BLaER1 (cell line): ENCODE measurements around the gene NTHL1.

Experiments
- H3K27ac ChIP-seq: shearing (Covaris generic); formaldehyde crosslinking; 2 replicates; pipeline ENCODE4 v1.8.1; 2022
- H3K27me3 ChIP-seq: shearing (Covaris generic); formaldehyde crosslinking; 2 replicates; pipeline ENCODE4 v1.8.1; 2022
- H3K36me3 ChIP-seq: shearing (Covaris generic); formaldehyde crosslinking; 2 replicates; pipeline ENCODE4 v1.8.1; 2022
- H3K4me1 ChIP-seq: shearing (Covaris generic); formaldehyde crosslinking; 2 replicates; pipeline ENCODE4 v1.8.1; 2022
- H3K4me2 ChIP-seq: shearing (Covaris generic); formaldehyde crosslinking; 2 replicates; pipeline ENCODE4 v1.8.1; 2022
- H3K4me3 ChIP-seq: shearing (Covaris generic); formaldehyde crosslinking; 2 replicates; pipeline ENCODE4 v1.8.1; 2022
- H3K9ac ChIP-seq: shearing (Covaris generic); formaldehyde crosslinking; 2 replicates; pipeline ENCODE4 v1.8.1; 2022
- H3K9me3 ChIP-seq: shearing (Covaris generic); formaldehyde crosslinking; 2 replicates; pipeline ENCODE4 v1.8.1; 2022
- H4K20me1 ChIP-seq: shearing (Covaris generic); formaldehyde crosslinking; 2 replicates; pipeline ENCODE4 v1.8.1; 2022
- Cebpa-rat ChIP-seq: shearing (Covaris generic); IDR thresholded peaks from 2 replicates; pipeline ENCODE4 v1.8.1; 2022

The NTHL1 gene

DNA sequence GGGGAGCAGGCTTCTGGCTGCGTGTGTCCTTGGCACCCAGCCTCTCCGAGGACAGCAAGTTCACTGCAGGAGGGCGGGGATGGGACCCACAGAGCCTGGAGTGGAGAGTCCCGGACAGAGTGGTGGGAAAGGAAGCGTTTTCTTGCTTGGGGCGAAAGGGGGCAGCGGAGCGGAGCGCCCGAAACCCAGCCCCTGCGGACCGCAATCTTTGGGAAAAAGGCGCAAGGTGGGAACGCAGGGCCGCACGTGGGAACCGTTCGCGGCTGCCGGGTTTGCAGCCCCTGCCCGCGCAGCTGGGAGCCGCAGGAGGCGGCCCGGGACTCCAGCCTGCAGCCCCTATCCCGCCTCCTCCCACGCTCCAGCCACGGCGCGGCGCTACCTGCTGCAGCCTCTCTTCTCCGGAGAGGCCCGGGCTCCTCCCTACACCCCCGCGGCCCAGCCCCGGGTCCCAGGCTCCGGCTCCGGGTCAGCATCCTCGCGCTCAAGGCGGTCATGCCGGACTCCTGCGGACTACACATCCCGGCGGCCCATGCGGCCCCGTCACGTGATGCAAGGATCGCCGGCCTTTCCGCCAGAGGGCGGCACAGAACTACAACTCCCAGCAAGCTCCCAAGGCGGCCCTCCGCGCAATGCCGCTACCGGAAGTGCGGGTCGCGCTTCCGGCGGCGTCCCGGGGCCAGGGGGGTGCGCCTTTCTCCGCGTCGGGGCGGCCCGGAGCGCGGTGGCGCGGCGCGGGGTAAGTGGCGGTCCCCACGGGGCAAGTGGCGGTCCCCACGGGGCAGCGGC, at the start of gene NTHL1, which contains the start of gene TSC2:
Gene NTHL1, minus strand, starts transcription at position 505 of the 786 bp plus-strand sequence. Its CDS starts 11 bp downstream, at position 494.
Gene TSC2, plus strand, starts transcription at position 656 of the 786 bp plus-strand sequence. CDS start 631 bp downstream, outside the sequence.
- H3K9ac ChIP-seq = peak within 1 kb of the TSS; percentile 81
- H3K27me3 ChIP-seq = no peaks in the 10 kb centered on the region
- H3K27ac ChIP-seq = peak within 1 kb of the TSS; percentile 68
- H3K4me1 ChIP-seq = peaks cover 55% of the 10 kb centered on the region
- H3K4me2 ChIP-seq = peak within 1 kb of the TSS; percentile 99
- 0 out of 2 replicates have a peak, but pooled peaks cover 12% of the 10 kb centered on the region for H4K20me1 ChIP-seq
- H3K36me3 ChIP-seq = peaks cover 34% of the 10 kb centered on the region
- no peak for TF ChIP-seq Cebpa-rat
- no peaks in the 10 kb centered on the region for H3K9me3 ChIP-seq
- H3K4me3 ChIP-seq = peak within 1 kb of the TSS; percentile 86

DNA sequence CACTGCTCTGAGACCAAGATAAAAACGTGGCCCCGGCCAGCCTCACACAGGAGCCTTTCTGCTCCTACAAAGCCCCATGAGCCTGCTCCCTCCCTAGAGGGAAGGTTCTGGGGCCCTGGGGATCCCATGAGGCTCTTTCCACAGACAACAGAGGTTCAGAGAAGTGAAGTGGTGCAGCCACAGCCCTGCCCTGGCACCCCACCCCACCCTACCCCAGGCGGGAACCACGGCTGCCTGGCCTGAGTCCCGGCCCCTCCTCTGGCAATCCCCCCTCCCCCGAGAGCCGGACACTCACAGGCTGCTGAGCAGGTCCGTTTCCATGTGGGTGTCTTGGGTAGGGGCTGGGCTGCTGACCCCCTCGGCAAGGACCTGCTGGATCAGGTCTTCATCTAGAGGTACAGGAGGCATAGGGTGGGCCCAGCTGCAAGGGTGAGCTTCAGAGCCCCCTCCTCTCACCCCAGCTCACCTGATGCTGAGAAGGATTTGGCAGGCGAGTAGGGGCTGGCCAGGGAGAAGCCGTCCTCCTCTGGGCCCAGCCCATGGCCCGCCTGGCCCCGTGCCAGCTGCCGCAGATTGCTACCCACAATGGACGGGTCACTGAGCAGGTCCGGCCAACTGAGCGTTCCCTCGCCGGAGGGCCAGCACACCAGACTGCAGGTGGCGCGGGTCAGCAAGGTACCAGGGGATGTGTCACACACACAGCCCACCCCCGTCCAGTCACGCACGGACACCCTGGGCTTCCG, 49.4 kb upstream of the NTHL1 start:
- Histone ChIP-seq H3K36me3 (peaks cover 89% of the 10 kb centered on the region), H3K4me3 (no peak overlapping the region)

DNA sequence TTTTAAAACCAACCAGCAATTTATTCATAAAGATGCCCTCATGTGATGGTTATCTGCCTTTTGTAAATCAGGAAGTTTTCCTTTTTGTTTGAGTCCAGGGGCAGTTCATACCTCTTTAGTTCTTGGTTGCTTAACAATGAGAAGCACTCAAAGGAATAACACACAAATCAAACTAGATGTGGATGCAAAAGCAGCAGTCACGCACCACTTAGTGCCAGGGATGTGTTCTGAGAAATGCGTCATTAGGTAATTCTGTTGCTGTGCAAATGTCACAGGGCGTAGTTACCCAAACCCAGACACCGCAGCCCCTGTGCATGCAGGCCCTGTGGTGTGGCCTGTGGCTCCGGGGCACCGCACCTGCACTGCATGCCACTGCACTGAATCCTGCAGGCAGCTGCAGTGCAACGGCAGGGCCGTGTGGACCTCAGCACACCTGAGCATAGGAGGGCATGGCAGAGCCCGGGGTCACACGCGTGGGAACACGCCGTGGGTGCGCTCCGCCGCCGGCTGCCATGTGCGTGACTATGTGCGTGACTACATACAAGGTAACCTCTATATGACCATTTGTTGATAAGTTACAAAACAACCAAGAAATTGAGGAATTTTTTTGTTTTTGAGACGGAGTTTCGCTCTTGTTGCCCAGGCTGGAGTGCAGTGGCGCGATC, 48.4 kb upstream of the NTHL1 start:
- no peak overlapping the region for H3K27ac ChIP-seq
- TF ChIP-seq Cebpa-rat = no peak
- peaks cover 91% of the 10 kb centered on the region for H3K36me3 ChIP-seq
- peaks cover 25% of the 10 kb centered on the region; the same call in 1 of the 2 replicates for H4K20me1 ChIP-seq
- H3K4me3 ChIP-seq = no peak overlapping the region
- H3K27me3 ChIP-seq = no peaks in the 10 kb centered on the region
- H3K9ac ChIP-seq = no peak overlapping the region
- 0 out of 2 replicates have a peak, but pooled peaks cover 4% of the 10 kb centered on the region for H3K4me1 ChIP-seq
- no peaks in the 10 kb centered on the region for H3K9me3 ChIP-seq
- H3K4me2 ChIP-seq = no peak overlapping the region

More for the DNA sequence above, 49.4 kb upstream of the NTHL1 start:
- Histone ChIP-seq H3K9ac (no peak overlapping the region), H3K27ac (no peak overlapping the region), H3K27me3 (no peaks in the 10 kb centered on the region), H3K9me3 (no peaks in the 10 kb centered on the region), H3K4me1 (0 out of 2 replicates have a peak, but pooled peaks cover 4% of the 10 kb centered on the region), H3K4me2 (no peak overlapping the region), H4K20me1 (peaks cover 25% of the 10 kb centered on the region; the same call in 1 of the 2 replicates)
- TF ChIP-seq Cebpa-rat = no peak

DNA sequence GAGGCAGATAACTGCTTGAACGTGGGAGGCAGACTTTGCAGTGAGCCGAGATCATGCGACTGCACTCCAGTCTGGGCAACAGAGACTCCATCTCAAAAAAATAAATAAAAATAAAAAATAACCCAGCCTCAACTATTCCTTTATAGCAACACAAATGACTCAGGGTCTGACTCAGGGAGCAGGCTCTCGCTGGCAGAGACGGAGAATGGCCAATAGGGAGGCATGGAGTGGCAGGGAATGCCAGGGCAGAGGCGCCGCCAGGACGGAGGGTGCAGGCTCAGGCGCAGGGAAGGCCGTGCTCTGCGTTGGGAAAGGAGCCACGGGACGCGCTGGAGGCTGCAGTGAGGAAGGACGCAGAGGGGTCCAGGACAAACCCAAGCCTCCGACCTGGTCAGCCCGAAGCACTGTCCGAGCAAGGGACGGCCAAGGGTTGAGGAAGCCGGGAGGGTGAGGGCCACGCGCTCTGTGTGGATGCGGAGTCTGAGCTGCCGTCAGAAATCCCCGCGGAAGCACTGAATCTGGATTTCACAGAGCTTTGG, 47.8 kb upstream of the NTHL1 start:
- Histone ChIP-seq H3K4me1 (0 out of 2 replicates have a peak, but pooled peaks cover 4% of the 10 kb centered on the region), H3K9me3 (no peaks in the 10 kb centered on the region), H4K20me1 (peaks cover 26% of the 10 kb centered on the region; the same call in 1 of the 2 replicates), H3K27me3 (no peaks in the 10 kb centered on the region), H3K4me2 (no peak overlapping the region), H3K27ac (no peak overlapping the region), H3K36me3 (peaks cover 90% of the 10 kb centered on the region), H3K4me3 (no peak overlapping the region), H3K9ac (no peak overlapping the region)
- no peak for TF ChIP-seq Cebpa-rat

DNA sequence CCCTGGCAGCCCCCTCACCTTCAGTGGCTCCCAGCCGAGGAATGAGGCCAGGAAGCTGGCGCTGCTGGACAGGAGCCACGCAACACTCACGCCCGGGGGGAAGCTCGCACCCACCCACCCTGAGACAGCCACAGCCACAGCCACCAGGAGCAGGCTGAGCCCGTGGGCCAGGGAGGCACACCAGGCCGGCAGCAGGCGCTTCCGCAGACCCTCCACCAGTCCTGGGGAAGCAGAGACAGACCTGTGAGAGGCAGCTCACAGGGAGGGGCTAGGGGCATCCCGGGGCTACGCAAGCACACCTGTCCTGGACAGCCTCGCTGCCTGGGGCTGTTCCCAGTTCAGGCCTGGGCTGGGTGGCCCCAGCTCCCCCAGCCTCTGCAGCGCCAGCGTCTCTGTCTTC, 46.2 kb upstream of the NTHL1 start:
- no peak for TF ChIP-seq Cebpa-rat
- Histone ChIP-seq H3K9ac (no peak overlapping the region), H3K36me3 (peaks cover 90% of the 10 kb centered on the region), H4K20me1 (peaks cover 42% of the 10 kb centered on the region), H3K4me2 (no peak overlapping the region), H3K27me3 (no peaks in the 10 kb centered on the region), H3K4me1 (peaks cover 10% of the 10 kb centered on the region; the same call in 1 of the 2 replicates), H3K4me3 (no peak overlapping the region), H3K9me3 (no peaks in the 10 kb centered on the region), H3K27ac (no peak overlapping the region)

DNA sequence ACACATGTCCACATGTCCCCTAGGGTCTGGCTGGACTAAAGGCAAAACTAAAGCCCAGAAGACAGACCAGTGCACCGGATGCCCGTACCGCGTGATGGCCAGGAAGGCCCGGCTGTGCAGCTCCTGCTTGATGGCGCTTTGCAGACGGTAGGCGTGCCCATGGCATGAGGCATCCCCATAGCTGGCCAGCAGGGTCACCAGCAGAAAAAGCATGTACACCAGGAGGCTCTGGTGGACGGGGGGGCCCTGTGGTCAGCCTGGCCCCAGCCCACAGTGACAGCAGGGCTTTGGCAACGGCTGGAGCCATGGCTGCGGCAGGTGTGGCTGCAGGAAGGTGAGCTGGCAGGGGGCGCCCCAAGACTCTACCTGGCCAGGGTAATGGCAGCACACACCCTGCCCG, 45.2 kb upstream of the NTHL1 start:
- Histone ChIP-seq H3K4me1 (peaks cover 20% of the 10 kb centered on the region), H3K4me3 (no peak overlapping the region), H3K27me3 (no peaks in the 10 kb centered on the region), H3K4me2 (no peak overlapping the region), H3K36me3 (peaks cover 98% of the 10 kb centered on the region), H3K27ac (no peak overlapping the region), H3K9me3 (no peaks in the 10 kb centered on the region), H4K20me1 (peaks cover 51% of the 10 kb centered on the region), H3K9ac (no peak overlapping the region)
- no peak for TF ChIP-seq Cebpa-rat

DNA sequence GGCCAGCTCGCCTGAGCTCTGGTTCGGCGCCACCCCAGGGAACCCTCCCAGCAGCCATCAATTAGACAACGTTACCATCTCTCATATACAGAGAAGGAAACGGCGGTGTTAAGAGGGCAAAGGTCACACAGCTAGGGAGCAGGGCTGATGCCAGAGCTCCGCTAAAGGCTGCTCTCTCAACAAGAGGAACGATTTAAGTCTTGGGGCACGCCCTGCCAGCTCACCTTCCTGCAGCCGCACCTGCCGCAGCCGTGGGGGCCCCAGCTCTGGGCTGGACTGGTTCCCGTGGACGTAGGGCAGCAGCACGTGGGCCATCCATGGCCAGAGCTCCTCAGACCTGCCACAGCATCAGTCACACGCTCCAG, 44.6 kb upstream of the NTHL1 start:
- Histone ChIP-seq H3K4me1 (peaks cover 25% of the 10 kb centered on the region), H3K9me3 (no peaks in the 10 kb centered on the region), H4K20me1 (peaks cover 57% of the 10 kb centered on the region), H3K36me3 (peaks cover 98% of the 10 kb centered on the region), H3K4me2 (no peak overlapping the region), H3K4me3 (no peak overlapping the region), H3K27ac (no peak overlapping the region), H3K9ac (no peak overlapping the region), H3K27me3 (no peaks in the 10 kb centered on the region)
- TF ChIP-seq Cebpa-rat = no peak

DNA sequence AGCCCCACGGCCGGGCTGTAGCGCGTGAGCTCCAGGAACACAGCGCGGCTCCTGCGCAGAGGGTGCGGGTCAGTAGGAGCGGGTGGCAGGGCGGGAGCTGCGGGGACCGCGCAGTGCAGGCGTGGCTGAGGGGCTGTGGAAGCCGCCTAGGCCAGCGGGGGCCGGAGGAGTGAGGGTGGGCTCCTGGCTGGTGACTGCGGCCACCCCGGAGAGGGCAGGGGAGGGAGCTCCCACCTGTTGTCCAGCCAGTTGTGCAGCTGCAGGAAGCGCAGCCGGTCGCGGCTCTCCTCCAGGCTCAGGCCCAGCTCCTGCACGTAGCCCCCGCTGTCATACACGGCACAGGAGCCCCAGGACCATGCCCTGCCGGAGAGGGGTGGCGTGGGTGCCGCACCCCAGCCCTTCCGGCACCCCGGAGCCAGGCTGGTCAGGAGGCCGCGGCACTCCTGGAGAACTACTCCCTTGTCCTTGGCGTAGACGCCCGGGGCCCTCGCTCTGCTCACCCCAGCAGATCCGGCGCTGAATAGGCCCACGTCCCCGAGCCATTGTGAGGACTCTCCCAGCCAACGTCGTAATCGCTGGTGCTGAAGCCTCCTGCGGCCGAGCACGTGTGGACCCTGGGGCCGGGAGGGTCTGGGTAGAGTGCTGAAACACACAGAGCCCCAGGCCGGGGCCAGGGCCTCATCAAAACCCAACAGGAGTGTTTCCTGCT, 44.1 kb upstream of the NTHL1 start:
- no peak for TF ChIP-seq Cebpa-rat
- Histone ChIP-seq H3K27me3 (no peaks in the 10 kb centered on the region), H4K20me1 (peaks cover 63% of the 10 kb centered on the region), H3K4me3 (no peak overlapping the region), H3K9ac (no peak overlapping the region), H3K27ac (no peak overlapping the region), H3K9me3 (no peaks in the 10 kb centered on the region), H3K4me1 (peaks cover 28% of the 10 kb centered on the region), H3K36me3 (peaks cover 97% of the 10 kb centered on the region), H3K4me2 (no peak overlapping the region)
